H1 (cell line): ENCODE measurements around the gene KLHL36. TPM values are rescaled to one million over a fixed set of nuclear protein-coding genes. Genes with fewer than 3 reads are reported as not detected.

Experiments used
- CTCF ChIA-PET: fragments of 300-600 bp; sonication (Branson Sonifier 250); formaldehyde crosslinking; loops from one replicate; lab custom pipeline; 2021; ENCODE audit not compliant: partially characterized antibody; lab: Charles Lee
- POLR2A ChIA-PET: fragments of 300-600 bp; sonication (Branson Sonifier 250); formaldehyde crosslinking; loops from one replicate; lab custom pipeline; 2021; ENCODE audit warnings: inconsistent platforms; ENCODE audit not compliant: partially characterized antibody; lab: Charles Lee
- DNase-seq, 2 experiments: peaks; one replicate each; pipeline versions ENCODE4 v3.0.0 to v3.0.0-alpha.2; 2010 to 2022; ENCODE audit warnings: low spot score in 2 of 2, low read depth in 1 of 2, mixed read lengths in 1 of 2
- FAIRE-seq: peaks from 2 replicates; lab custom pipeline; 2011; peaks lifted over from hg19 to GRCh38; lab: Jason Lieb, UNC
- H2AFZ ChIP-seq: 2 replicates; pipeline ENCODE4 v1.8.1; 2012; ENCODE audit warnings: low read length, inconsistent platforms
- H2AK5ac ChIP-seq: 2 replicates; pipeline ENCODE4 v1.6.1; 2013; ENCODE audit warnings: low read depth, low read length
- H2BK120ac ChIP-seq: replicated peaks from 2 replicates; pipeline ENCODE3; 2013; ENCODE audit warnings: low read depth, low read length, inconsistent platforms
- H2BK12ac ChIP-seq: 2 replicates; pipeline ENCODE4 v1.6.1; 2013; ENCODE audit warnings: low read depth, low read length
- H2BK15ac ChIP-seq: 2 replicates; pipeline ENCODE4 v1.6.1; 2013; ENCODE audit warnings: low read length
- H2BK20ac ChIP-seq: 2 replicates; pipeline ENCODE4 v1.6.1; 2013; ENCODE audit warnings: low read length
- H2BK5ac ChIP-seq: 2 replicates; pipeline ENCODE4 v1.6.1; 2013; ENCODE audit warnings: low read depth, low read length
- H3K14ac ChIP-seq: 2 replicates; pipeline ENCODE4 v1.6.1; 2013; ENCODE audit warnings: inconsistent platforms; ENCODE audit not compliant: insufficient read length
- H3K18ac ChIP-seq: 2 replicates; pipeline ENCODE4 v1.6.1; 2013; ENCODE audit warnings: low read length; ENCODE audit errors: extremely low read depth
- H3K23ac ChIP-seq: 2 replicates; pipeline ENCODE4 v1.6.1; 2013; ENCODE audit warnings: inconsistent platforms; ENCODE audit not compliant: insufficient read length
- H3K23me2 ChIP-seq: 2 replicates; pipeline ENCODE4 v1.6.1; 2013; ENCODE audit warnings: low read depth, low read length
- H3K27ac ChIP-seq: 2 replicates; pipeline ENCODE4 v1.6.1; 2011; ENCODE audit warnings: low read depth, low read length, inconsistent platforms
- H3K27me3 ChIP-seq, 4 experiments: replicated peaks in 1 of 4; 1 replicate in 1 of 4; 2 replicates in 3 of 4; pipeline versions ENCODE4 v1.6.1 to v1.8.1; 2011 to 2013; ENCODE audit warnings: low read length in 3 of 4, mild to moderate bottlenecking in 3 of 4, inconsistent platforms in 2 of 4, mixed read lengths in 2 of 4, moderate library complexity in 1 of 4; ENCODE audit not compliant: control insufficient read depth in 3 of 4, insufficient read depth in 3 of 4; ENCODE audit errors: extremely low read depth in 1 of 4
- H3K36me3 ChIP-seq, 4 experiments: 2 replicates each; pipeline versions ENCODE4 v1.6.1 to v1.8.1; 2011 to 2013; ENCODE audit warnings: mild to moderate bottlenecking in 4 of 4, low read length in 3 of 4, moderate library complexity in 2 of 4, control low read depth in 1 of 4, inconsistent platforms in 1 of 4; ENCODE audit not compliant: insufficient read depth in 4 of 4, control insufficient read depth in 2 of 4
- H3K4ac ChIP-seq: replicated peaks from 2 replicates; pipeline ENCODE3; 2013; ENCODE audit warnings: low read length, low read depth, mixed read lengths, inconsistent platforms; ENCODE audit not compliant: insufficient read length
- H3K4me1 ChIP-seq, 4 experiments: replicated peaks in 1 of 4; 1 replicate in 1 of 4; 2 replicates in 3 of 4; pipeline versions ENCODE4 v1.6.1 to v1.8.1; 2011 to 2013; ENCODE audit warnings: low read length in 3 of 4, inconsistent platforms in 2 of 4, mixed read lengths in 1 of 4; ENCODE audit not compliant: insufficient read depth in 4 of 4, control insufficient read depth in 3 of 4
- H3K4me2 ChIP-seq, 2 experiments: 2 replicates each; pipeline versions ENCODE4 v1.6.1 to v1.8.1; 2011 to 2013; ENCODE audit warnings: low read depth in 2 of 2, low read length in 2 of 2, control low read depth in 1 of 2, inconsistent platforms in 1 of 2, mild to moderate bottlenecking in 1 of 2; ENCODE audit not compliant: insufficient read depth in 1 of 2
- H3K4me3 ChIP-seq, 4 experiments: fragments of 200-600, 300-600 bp in 1 of 4; sonication (generic), shearing (Covaris generic), sonication (Bioruptor Twin) in 1 of 4; 2 replicates each; pipeline versions ENCODE4 v1.5.1 to v1.8.1; 2011 to 2016; ENCODE audit warnings: low read length in 4 of 4, low read depth in 3 of 4, control low read depth in 2 of 4, inconsistent platforms in 2 of 4, mild to moderate bottlenecking in 2 of 4, mixed read lengths in 1 of 4, moderate library complexity in 1 of 4; ENCODE audit not compliant: insufficient read depth in 2 of 4; ENCODE audit errors: extremely low read depth in 1 of 4
- H3K56ac ChIP-seq: replicated peaks from 2 replicates; pipeline ENCODE3; 2013; ENCODE audit warnings: low read depth, mild to moderate bottlenecking, mixed read lengths, low read length, inconsistent platforms; ENCODE audit not compliant: insufficient read length
- H3K79me1 ChIP-seq: 2 replicates; pipeline ENCODE4 v1.6.1; 2013; ENCODE audit warnings: low read depth, low read length, control low read depth
- H3K79me2 ChIP-seq, 2 experiments: 2 replicates each; pipeline versions ENCODE4 v1.6.1 to v1.8.1; 2012 to 2013; ENCODE audit warnings: low read length in 2 of 2, mild to moderate bottlenecking in 2 of 2, inconsistent platforms in 1 of 2; ENCODE audit not compliant: insufficient read depth in 2 of 2, control insufficient read depth in 1 of 2
- H3K9ac ChIP-seq, 4 experiments: replicated peaks in 1 of 4; 1 replicate in 1 of 4; 2 replicates in 3 of 4; pipeline versions ENCODE4 v1.6.1 to v1.8.1; 2011 to 2013; ENCODE audit warnings: low read depth in 3 of 4, low read length in 3 of 4, control low read depth in 2 of 4, mild to moderate bottlenecking in 2 of 4, moderate library complexity in 2 of 4, inconsistent platforms in 1 of 4; ENCODE audit errors: extremely low read depth in 1 of 4
- H3K9me3 ChIP-seq, 2 experiments: 2 replicates each; pipeline versions ENCODE4 v1.6.1 to v1.8.1; 2012 to 2013; ENCODE audit warnings: mild to moderate bottlenecking in 2 of 2, moderate library complexity in 2 of 2, control low read depth in 1 of 2, inconsistent platforms in 1 of 2, low read depth in 1 of 2, low read length in 1 of 2, mixed read lengths in 1 of 2; ENCODE audit not compliant: insufficient read depth in 2 of 2
- H4K20me1 ChIP-seq, 2 experiments: replicated peaks in 1 of 2; 2 replicates each; pipeline versions ENCODE3 to v1.8.1; 2011 to 2013; ENCODE audit warnings: inconsistent platforms in 2 of 2, low read length in 2 of 2, mild to moderate bottlenecking in 1 of 2; ENCODE audit not compliant: insufficient read depth in 2 of 2, control insufficient read depth in 1 of 2
- H4K5ac ChIP-seq: 2 replicates; pipeline ENCODE4 v1.6.1; 2013; ENCODE audit warnings: low read length, low read depth, mixed read lengths, inconsistent platforms; ENCODE audit not compliant: insufficient read length
- H4K8ac ChIP-seq: 2 replicates; pipeline ENCODE4 v1.8.0; 2013; ENCODE audit warnings: mild to moderate bottlenecking, moderate library complexity, low read length, inconsistent platforms; ENCODE audit not compliant: insufficient read depth; ENCODE audit errors: extremely low read depth
- H4K91ac ChIP-seq: replicated peaks from 2 replicates; pipeline ENCODE3; 2013; ENCODE audit warnings: low read length, mixed read lengths, inconsistent platforms; ENCODE audit not compliant: insufficient read length
- SP4 ChIP-seq: IDR thresholded peaks from 2 replicates; pipeline ENCODE4 v1.6.1; 2012; ENCODE audit warnings: low read length, inconsistent platforms
- TAF1 ChIP-seq: IDR thresholded peaks from 2 replicates; pipeline ENCODE4 v1.6.1; 2011; ENCODE audit warnings: mild to moderate bottlenecking, low read depth, low read length
- WGBS, 2 experiments: shearing (Covaris generic) in 1 of 2; methylation state at CpG; one replicate each; pipeline versions ENCODE4 v1.1.6 to v1.1.7; 2013 to 2015; ENCODE audit warnings: low lambda C conversion rate in 2 of 2, mixed read lengths in 2 of 2, inconsistent platforms in 1 of 2, low coverage in 1 of 2, missing lambda C conversion rate in 1 of 2; ENCODE audit not compliant: insufficient replicate concordance in 2 of 2, insufficient coverage in 1 of 2, insufficient read length in 1 of 2; ENCODE audit errors: extremely low coverage in 1 of 2, missing lambda C conversion rate in 1 of 2; 5-methylcytosine and 5-hydroxymethylcytosine counted together
- polyA plus RNA-seq, 7 experiments: library from polyadenylated mRNA; depleted of rRNA in 3 of 7; stranded (reverse) in 5 of 7; unstranded in 2 of 7; fragments of >200 nt in 5 of 7; fragments of 200-250 nt in 2 of 7; gene quantifications; 1 replicate in 5 of 7; 2 replicates in 1 of 7; 4 replicates in 1 of 7; pipeline versions ENCODE4 v1.2.1 to v1.2.3, GENCODE V29; 2011 to 2013; ENCODE audit warnings: missing spikeins in 2 of 7, mixed read lengths in 2 of 7
- total RNA-seq: library from RNA; stranded (reverse); fragmentation: NEBNext Ultra II Directional; extraction: Animal tissue kit (Norgen Biotek cat#: 25700); gene quantifications from 2 replicates; pipeline ENCODE4 v1.2.1, GENCODE V29; 2021

KLHL36 gene
- total and polyA plus RNA-seq, 2 of the 8 experiments (the other 6 are each of a cell fraction or from before 2014, with no cell fraction given), result 22.9 to 33.6 TPM

DNA sequence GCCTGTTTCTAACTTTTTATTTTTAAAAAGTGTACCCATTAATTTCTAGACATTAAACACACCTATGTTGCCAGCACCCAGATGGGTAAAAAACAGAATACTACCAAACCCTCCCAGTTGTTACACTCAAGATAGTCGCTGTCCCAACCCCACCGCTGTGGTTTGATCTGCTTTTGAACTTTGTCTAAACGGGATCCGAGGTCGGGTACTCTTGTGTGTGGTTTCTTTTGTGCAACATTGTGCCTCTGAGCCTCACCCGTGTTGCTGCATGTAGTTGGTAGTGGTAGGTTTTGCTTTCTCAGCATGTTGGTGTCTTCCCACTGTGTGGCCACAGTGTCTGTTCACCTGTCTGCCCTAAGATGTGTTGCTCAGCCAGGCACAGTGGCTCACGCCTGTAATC, 4.3 kb downstream of the KLHL36 start:
- H2AK5ac ChIP-seq, result no peak overlapping the region
- peaks cover 7% of the 10 kb centered on the region; the same call in 1 of the 2 replicates for H3K23me2 ChIP-seq
- no peak overlapping the region for H4K5ac ChIP-seq
- no peak overlapping the region for H3K4me2 ChIP-seq
- H4K20me1 ChIP-seq, result peaks cover 2 to 6% of the 10 kb centered on the region in 2 experiments
- ChIA-PET POLR2A (no interaction called here), CTCF (interaction anchor here (0.7 to 2.8 kb wide), 9 partner anchors 9 to 132 kb away, joined by 3 to 20 read pairs (median 4); no protein-coding TSS in a partner anchor)
- no peak overlapping the region for H3K56ac ChIP-seq
- H2BK15ac ChIP-seq, result no peak overlapping the region
- no peak overlapping the region for H3K4ac ChIP-seq
- H3K23ac ChIP-seq, result no peak overlapping the region
- no peak overlapping the region for H3K14ac ChIP-seq
- no peak overlapping the region for H3K9ac ChIP-seq
- H4K91ac ChIP-seq, result no peak overlapping the region
- H3K27me3 ChIP-seq, result peaks cover 0 to 11% (median 6%) of the 10 kb centered on the region in 4 experiments; a peak in 4 of 7 replicates
- peaks cover 0 to 4% (median 2%) of the 10 kb centered on the region in 4 experiments; a peak in 4 of 7 replicates for H3K4me1 ChIP-seq
- no peaks in the 10 kb centered on the region; the same call in 1 of the 2 replicates for H3K79me1 ChIP-seq
- TF ChIP-seq SP4 (no peak), TAF1 (no peak)
- no peaks in the 10 kb centered on the region for H3K79me2 ChIP-seq
- no peak for FAIRE-seq
- no peaks in the 10 kb centered on the region for H3K9me3 ChIP-seq
- H2BK20ac ChIP-seq, result no peak overlapping the region
- no peak overlapping the region for H4K8ac ChIP-seq
- peak overlapping the region; percentile 8; the same call in 1 of the 2 replicates for H2BK5ac ChIP-seq
- WGBS, 2 experiments, result 94% methylated on average over 7 of the region's 7 CpGs; no CpG with 5 or more reads in 1 of the 2 experiments
- no peak overlapping the region for H2BK12ac ChIP-seq
- H2AFZ ChIP-seq, result no peak overlapping the region
- peaks cover 4 to 10% (median 6%) of the 10 kb centered on the region in 4 experiments; a peak in 7 of 8 replicates for H3K36me3 ChIP-seq
- no peak for DNase-seq
- H3K4me3 ChIP-seq, result no peak overlapping the region
- no peak overlapping the region for H2BK120ac ChIP-seq
- H3K18ac ChIP-seq, result no peak overlapping the region
- H3K27ac ChIP-seq, result no peak overlapping the region
